Stimulated activated CD4-positive, alpha-beta T cell treated with anti-CD3 and anti-CD28 coated beads, Interleukin-1b, Interleukin-23, amount 100 ng/mL, for 4 hours (primary cell): Measurements from ENCODE around the gene ARSA.
"Not testable (repeated sequence)": the region's sequence is repeated elsewhere in the genome, so short reads cannot be mapped to it uniquely, and the experiment has no call there.

ENCODE experiments used
- DNase-seq, 2 donors: peaks; one replicate each; pipeline ENCODE4 v3.0.0-alpha.2; 2020; ENCODE audit warnings: low read depth in 2 of 2

ARSA gene

GRCh38 chr22:50621948-50622722 lies 5.8 kb downstream of the ARSA start:
- no peak for DNase-seq

- DNase-seq, result no peak
Measured at GRCh38 chr22:50621356-50621880, 6.5 kb downstream of the ARSA start.

GRCh38 chr22:50620593-50621355 lies 7.2 kb downstream of the ARSA start:
- peak in 1 of 2 donors; percentile 72 for DNase-seq

GRCh38 chr22:50614296-50614695 lies 13.7 kb downstream of the ARSA start:
- not testable (repeated sequence) for DNase-seq

- DNase-seq, result no peak
Measured at GRCh38 chr22:50613291-50613981, 14.5 kb downstream of the ARSA start.

GRCh38 chr22:50612528-50613221 lies 15.3 kb downstream of the ARSA start:
- no peak for DNase-seq

- DNase-seq, result no peak
Measured at GRCh38 chr22:50612168-50612527, 15.8 kb downstream of the ARSA start.

GRCh38 chr22:50611341-50612060 lies 16.5 kb downstream of the ARSA start:
- DNase-seq, result no peak

- no peak for DNase-seq
Measured at GRCh38 chr22:50610581-50610980, 17.4 kb downstream of the ARSA start.

GRCh38 chr22:50610041-50610451 lies 17.9 kb downstream of the ARSA start:
- no peak for DNase-seq

- DNase-seq, result no peak
Measured at GRCh38 chr22:50609599-50609998, 18.4 kb downstream of the ARSA start.

- no peak for DNase-seq
Measured at GRCh38 chr22:50608996-50609395, 19.0 kb downstream of the ARSA start.

- DNase-seq, result not testable (repeated sequence)
Measured at GRCh38 chr22:50608058-50608840, 19.7 kb downstream of the ARSA start.

GRCh38 chr22:50607659-50608020 lies 20.3 kb downstream of the ARSA start:
- no peak for DNase-seq

- DNase-seq, result no peak
Measured at GRCh38 chr22:50606946-50607658, 20.9 kb downstream of the ARSA start.

- no peak for DNase-seq
Measured at GRCh38 chr22:50606165-50606945, 21.6 kb downstream of the ARSA start.

GRCh38 chr22:50605613-50606074 lies 22.3 kb downstream of the ARSA start:
- no peak for DNase-seq

- DNase-seq, result no peak
Measured at GRCh38 chr22:50605002-50605612, 22.8 kb downstream of the ARSA start.
